ENCODE data around the gene NPR3.

Gene NPR3

GRCh38 chr5:32720300-32720699 is 9.2 kb downstream of the NPR3 start:
- H3K9ac ChIP-seq, result no peak overlapping the region
- H3K79me2 ChIP-seq (ENCODE audit: insufficient read depth, low read depth), result no peaks in the 10 kb centered on the region
- no peak overlapping the region for H3K27ac ChIP-seq
- H3K4me1 ChIP-seq (ENCODE audit: low read depth, poor library complexity, severe bottlenecking), result no peaks in the 10 kb centered on the region
- no peak overlapping the region for H2AFZ ChIP-seq (ENCODE audit: low read depth)
- H3K27me3 ChIP-seq (ENCODE audit: insufficient read depth, low read depth), result no peaks in the 10 kb centered on the region
- no peaks in the 10 kb centered on the region for H4K20me1 ChIP-seq (ENCODE audit: insufficient read depth)
- TF ChIP-seq CTCF (conservative IDR thresholded peaks at IDR 0.05; ENCODE audit: low read depth, low read length), result no peak
- H3K4me2 ChIP-seq, result no peak overlapping the region
- no peaks in the 10 kb centered on the region for H3K36me3 ChIP-seq (ENCODE audit: insufficient read depth)
- no peak overlapping the region for H3K4me3 ChIP-seq (IDR thresholded peaks at IDR 0.05; ENCODE audit: insufficient read depth, low read depth, low read length)

GRCh38 chr5:32721626-32722025 is 10.5 kb downstream of the NPR3 start:
- no peak for TF ChIP-seq CTCF (conservative IDR thresholded peaks at IDR 0.05; ENCODE audit: low read depth, low read length)
- no peak overlapping the region for H3K27ac ChIP-seq

DNA sequence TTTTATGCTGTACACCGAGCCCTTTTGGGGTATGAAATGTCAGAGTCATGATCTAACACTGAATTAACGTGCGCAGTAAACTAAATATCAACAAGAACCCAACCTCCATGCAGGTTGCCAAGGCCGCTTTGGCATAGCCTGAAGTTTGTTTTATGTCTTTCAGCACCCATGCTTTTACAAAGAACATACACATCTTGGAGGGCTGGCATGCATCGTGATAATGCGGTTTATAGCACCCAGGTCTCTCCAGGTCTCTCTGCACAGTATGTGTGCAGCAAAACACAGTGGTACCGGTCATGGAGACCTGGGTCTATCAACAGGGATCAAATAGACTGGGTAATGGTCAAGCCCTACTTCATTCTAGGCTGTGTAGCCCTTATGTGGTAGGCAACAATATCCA is 11.8 kb downstream of the NPR3 start:
- H3K4me2 ChIP-seq, result no peak overlapping the region
- no peak overlapping the region for H3K27ac ChIP-seq
- H3K79me2 ChIP-seq (ENCODE audit: insufficient read depth, low read depth), result no peaks in the 10 kb centered on the region
- no peak overlapping the region for H3K9ac ChIP-seq
- no peak overlapping the region for H3K4me3 ChIP-seq (IDR thresholded peaks at IDR 0.05; ENCODE audit: insufficient read depth, low read depth, low read length)
- no peak for TF ChIP-seq CTCF (conservative IDR thresholded peaks at IDR 0.05; ENCODE audit: low read depth, low read length)
- no peaks in the 10 kb centered on the region for H3K27me3 ChIP-seq (ENCODE audit: insufficient read depth, low read depth)
- H4K20me1 ChIP-seq (ENCODE audit: insufficient read depth), result no peaks in the 10 kb centered on the region
- no peaks in the 10 kb centered on the region for H3K4me1 ChIP-seq (ENCODE audit: low read depth, poor library complexity, severe bottlenecking)
- no peak overlapping the region for H2AFZ ChIP-seq (ENCODE audit: low read depth)
- no peaks in the 10 kb centered on the region for H3K36me3 ChIP-seq (ENCODE audit: insufficient read depth)

More at GRCh38 chr5:32721626-32722025, 10.5 kb downstream of the NPR3 start:
- H3K9ac ChIP-seq, result no peak overlapping the region
- no peak overlapping the region for H3K4me2 ChIP-seq
- H2AFZ ChIP-seq (ENCODE audit: low read depth), result no peak overlapping the region
- no peaks in the 10 kb centered on the region for H3K79me2 ChIP-seq (ENCODE audit: insufficient read depth, low read depth)
- H3K27me3 ChIP-seq (ENCODE audit: insufficient read depth, low read depth), result no peaks in the 10 kb centered on the region
- no peaks in the 10 kb centered on the region for H3K4me1 ChIP-seq (ENCODE audit: low read depth, poor library complexity, severe bottlenecking)
- H3K4me3 ChIP-seq (IDR thresholded peaks at IDR 0.05; ENCODE audit: insufficient read depth, low read depth, low read length), result no peak overlapping the region
- H3K36me3 ChIP-seq (ENCODE audit: insufficient read depth), result no peaks in the 10 kb centered on the region
- no peaks in the 10 kb centered on the region for H4K20me1 ChIP-seq (ENCODE audit: insufficient read depth)

- no peaks in the 10 kb centered on the region for H3K4me1 ChIP-seq (ENCODE audit: low read depth, poor library complexity, severe bottlenecking)
- H4K20me1 ChIP-seq (ENCODE audit: insufficient read depth), result no peaks in the 10 kb centered on the region
- no peaks in the 10 kb centered on the region for H3K36me3 ChIP-seq (ENCODE audit: insufficient read depth)
- TF ChIP-seq CTCF (conservative IDR thresholded peaks at IDR 0.05; ENCODE audit: low read depth, low read length), result no peak
- no peaks in the 10 kb centered on the region for H3K79me2 ChIP-seq (ENCODE audit: insufficient read depth, low read depth)
- no peak overlapping the region for H3K4me2 ChIP-seq
- no peak overlapping the region for H3K4me3 ChIP-seq (IDR thresholded peaks at IDR 0.05; ENCODE audit: insufficient read depth, low read depth, low read length)
- H2AFZ ChIP-seq (ENCODE audit: low read depth), result no peak overlapping the region
- H3K27ac ChIP-seq, result no peak overlapping the region
- no peaks in the 10 kb centered on the region for H3K27me3 ChIP-seq (ENCODE audit: insufficient read depth, low read depth)
- no peak overlapping the region for H3K9ac ChIP-seq
Measured at GRCh38 chr5:32724526-32724925, 13.4 kb downstream of the NPR3 start.

Data from KMS-11 (cell line).